Measurements from ENCODE around the gene ACTN2. TPM values are rescaled to one million over a fixed set of nuclear protein-coding genes. Genes with fewer than 3 reads are reported as not detected.

ACTN2 gene
- total RNA-seq, 1 donor from 2014 or later, result 1.9 TPM

GRCh38 chr1:236720206-236720605, 33.9 kb downstream of the ACTN2 start:
- H3K36me3 Mint-ChIP-seq, result no peaks in the 10 kb centered on the region
- H3K27ac Mint-ChIP-seq, result no peak overlapping the region
- TF ChIP-seq, protein P1, sequence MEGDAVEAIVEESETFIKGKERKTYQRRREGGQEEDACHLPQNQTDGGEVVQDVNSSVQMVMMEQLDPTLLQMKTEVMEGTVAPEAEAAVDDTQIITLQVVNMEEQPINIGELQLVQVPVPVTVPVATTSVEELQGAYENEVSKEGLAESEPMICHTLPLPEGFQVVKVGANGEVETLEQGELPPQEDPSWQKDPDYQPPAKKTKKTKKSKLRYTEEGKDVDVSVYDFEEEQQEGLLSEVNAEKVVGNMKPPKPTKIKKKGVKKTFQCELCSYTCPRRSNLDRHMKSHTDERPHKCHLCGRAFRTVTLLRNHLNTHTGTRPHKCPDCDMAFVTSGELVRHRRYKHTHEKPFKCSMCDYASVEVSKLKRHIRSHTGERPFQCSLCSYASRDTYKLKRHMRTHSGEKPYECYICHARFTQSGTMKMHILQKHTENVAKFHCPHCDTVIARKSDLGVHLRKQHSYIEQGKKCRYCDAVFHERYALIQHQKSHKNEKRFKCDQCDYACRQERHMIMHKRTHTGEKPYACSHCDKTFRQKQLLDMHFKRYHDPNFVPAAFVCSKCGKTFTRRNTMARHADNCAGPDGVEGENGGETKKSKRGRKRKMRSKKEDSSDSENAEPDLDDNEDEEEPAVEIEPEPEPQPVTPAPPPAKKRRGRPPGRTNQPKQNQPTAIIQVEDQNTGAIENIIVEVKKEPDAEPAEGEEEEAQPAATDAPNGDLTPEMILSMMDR (IDR thresholded peaks at IDR 0.05; ENCODE audit: unreplicated experiment), result no peak
- H3K9me3 Mint-ChIP-seq, result no peaks in the 10 kb centered on the region
- no peaks in the 10 kb centered on the region for H3K4me1 Mint-ChIP-seq
- no peaks in the 10 kb centered on the region for H3K27me3 Mint-ChIP-seq (ENCODE audit: low read depth)
- no peak for DNase-seq (ENCODE audit: low spot score in 2 of 2, unreplicated experiment in 2 of 2)
- no peak overlapping the region for H3K4me3 Mint-ChIP-seq

GRCh38 chr1:236720611-236721010, 34.3 kb downstream of the ACTN2 start:
- DNase-seq (ENCODE audit: low spot score in 2 of 2, unreplicated experiment in 2 of 2), result no peak

DNA sequence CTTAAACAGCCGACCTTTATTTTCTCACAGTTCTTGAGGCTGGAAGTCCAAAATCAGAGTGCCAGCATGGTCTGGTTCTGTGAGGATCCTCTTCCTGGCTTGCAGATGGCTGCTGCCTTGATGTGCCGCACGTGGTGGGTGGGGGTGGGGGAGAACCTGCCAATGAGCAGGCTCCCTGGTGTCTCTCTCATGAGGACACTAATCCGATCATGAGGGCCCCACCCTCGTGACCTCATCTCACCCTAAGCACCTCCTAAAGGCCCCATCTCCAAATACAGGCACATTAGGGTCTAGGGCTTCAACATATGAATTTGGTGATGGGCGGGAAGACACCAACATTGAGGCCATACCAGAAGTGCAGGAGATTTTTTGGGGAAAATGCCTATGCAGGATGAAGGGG, 37.8 kb downstream of the ACTN2 start:
- DNase-seq (ENCODE audit: low spot score in 2 of 2, unreplicated experiment in 2 of 2), result no peak
- no peak overlapping the region for H3K4me3 Mint-ChIP-seq
- no peaks in the 10 kb centered on the region for H3K36me3 Mint-ChIP-seq
- H3K9me3 Mint-ChIP-seq, result no peaks in the 10 kb centered on the region
- H3K4me1 Mint-ChIP-seq, result no peaks in the 10 kb centered on the region
- H3K27me3 Mint-ChIP-seq (ENCODE audit: low read depth), result no peaks in the 10 kb centered on the region
- no peak overlapping the region for H3K27ac Mint-ChIP-seq
- TF ChIP-seq, protein P1 (IDR thresholded peaks at IDR 0.05; ENCODE audit: unreplicated experiment), result no peak

More at GRCh38 chr1:236720611-236721010, 34.3 kb downstream of the ACTN2 start:
- Mint-ChIP-seq H3K27me3 (ENCODE audit: low read depth) (no peaks in the 10 kb centered on the region), H3K4me1 (no peaks in the 10 kb centered on the region), H3K36me3 (no peaks in the 10 kb centered on the region), H3K4me3 (no peak overlapping the region), H3K9me3 (no peaks in the 10 kb centered on the region), H3K27ac (no peak overlapping the region)
- TF ChIP-seq, protein P1 (IDR thresholded peaks at IDR 0.05; ENCODE audit: unreplicated experiment), result no peak

DNA sequence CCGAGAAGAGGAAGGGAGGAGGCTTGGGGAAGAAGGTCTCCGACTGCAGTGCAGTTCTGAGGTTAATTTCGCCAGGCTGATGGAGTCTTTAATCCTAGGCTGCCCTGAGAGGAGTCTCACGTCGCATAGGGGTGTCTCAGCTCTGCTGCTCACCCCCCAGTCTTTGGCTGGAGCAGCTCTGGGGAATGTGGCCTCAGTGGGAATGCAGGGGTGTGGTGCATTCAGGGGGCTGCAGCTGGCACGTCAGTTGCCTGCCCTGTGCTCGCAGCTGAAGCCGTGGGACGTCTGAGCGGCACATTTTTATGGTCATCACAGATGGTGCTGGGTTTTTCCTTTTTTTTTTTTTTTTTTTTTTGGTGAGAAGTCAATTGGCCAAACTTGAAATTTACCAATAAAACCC, 38.2 kb downstream of the ACTN2 start:
- Mint-ChIP-seq H3K27ac (no peak overlapping the region), H3K4me1 (no peaks in the 10 kb centered on the region), H3K4me3 (no peak overlapping the region), H3K36me3 (no peaks in the 10 kb centered on the region), H3K9me3 (no peaks in the 10 kb centered on the region), H3K27me3 (ENCODE audit: low read depth) (no peaks in the 10 kb centered on the region)
- TF ChIP-seq, protein P1 (IDR thresholded peaks at IDR 0.05; ENCODE audit: unreplicated experiment), result no peak
- no peak for DNase-seq (ENCODE audit: low spot score in 2 of 2, unreplicated experiment in 2 of 2)

DNA sequence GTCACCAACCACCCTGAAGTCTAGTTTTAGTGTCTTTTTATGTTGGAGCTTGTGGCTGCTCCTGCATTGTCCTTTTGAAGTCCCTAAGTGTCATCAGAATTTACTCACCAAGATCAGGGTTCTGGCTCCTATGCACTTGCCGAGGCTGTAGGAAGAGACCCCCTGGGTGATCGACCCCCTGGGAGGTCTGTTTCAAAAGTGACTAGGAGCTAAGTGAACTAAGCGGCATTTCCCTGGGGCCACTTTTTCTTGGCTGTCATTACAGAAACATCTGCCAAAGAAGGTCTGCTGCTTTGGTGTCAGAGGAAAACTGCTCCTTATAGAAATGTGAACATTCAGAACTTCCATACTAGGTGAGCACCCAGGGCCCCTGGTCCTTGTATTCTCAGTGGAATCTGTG, 39.4 kb downstream of the ACTN2 start:
- H3K9me3 Mint-ChIP-seq, result no peaks in the 10 kb centered on the region
- H3K4me3 Mint-ChIP-seq, result no peak overlapping the region
- H3K27me3 Mint-ChIP-seq (ENCODE audit: low read depth), result no peaks in the 10 kb centered on the region
- no peaks in the 10 kb centered on the region for H3K36me3 Mint-ChIP-seq
- TF ChIP-seq, protein P1 (IDR thresholded peaks at IDR 0.05; ENCODE audit: unreplicated experiment), result no peak
- no peaks in the 10 kb centered on the region for H3K4me1 Mint-ChIP-seq
- no peak overlapping the region for H3K27ac Mint-ChIP-seq
- DNase-seq (ENCODE audit: low spot score in 2 of 2, unreplicated experiment in 2 of 2), result no peak

GRCh38 chr1:236727521-236727920, 41.2 kb downstream of the ACTN2 start:
- Mint-ChIP-seq H3K4me3 (no peak overlapping the region), H3K9me3 (no peaks in the 10 kb centered on the region), H3K27ac (no peak overlapping the region), H3K27me3 (ENCODE audit: low read depth) (no peaks in the 10 kb centered on the region), H3K36me3 (no peaks in the 10 kb centered on the region), H3K4me1 (no peaks in the 10 kb centered on the region)
- TF ChIP-seq, protein P1 (IDR thresholded peaks at IDR 0.05; ENCODE audit: unreplicated experiment), result no peak
- DNase-seq (ENCODE audit: low spot score in 2 of 2, unreplicated experiment in 2 of 2), result no peak

All from mesothelial cell of epicardium (in vitro differentiated cells).